Endodermal cell (in vitro differentiated cells): ENCODE data around the gene PLEKHA8. TPM values are rescaled to one million over a fixed set of nuclear protein-coding genes. Genes with fewer than 3 reads are reported as not detected.
"Not testable (repeated sequence)": the region's sequence is repeated elsewhere in the genome, so short reads cannot be mapped to it uniquely, and the experiment has no call there.

Experiments
- DNase-seq: peaks from one replicate; pipeline ENCODE4 v3.0.0-alpha.2; 2017
- H3K27ac ChIP-seq: 2 replicates; pipeline ENCODE4 v1.5.1; 2013; ENCODE audit warnings: mild to moderate bottlenecking, low read depth, low read length, moderate library complexity
- H3K27me3 ChIP-seq: 2 replicates; pipeline ENCODE4 v1.6.1; 2013; ENCODE audit warnings: mild to moderate bottlenecking, low read length, moderate library complexity; ENCODE audit not compliant: insufficient read depth, control insufficient read depth, poor library complexity, severe bottlenecking
- H3K36me3 ChIP-seq: 2 replicates; pipeline ENCODE4 v1.7.0; 2013; ENCODE audit warnings: mild to moderate bottlenecking, low read length, moderate library complexity; ENCODE audit not compliant: control insufficient read depth, insufficient read depth
- H3K4me1 ChIP-seq: one replicate; pipeline ENCODE4 v1.7.0; 2013; ENCODE audit warnings: low read length; ENCODE audit not compliant: control insufficient read depth, insufficient read depth
- H3K4me3 ChIP-seq: 2 replicates; pipeline ENCODE4 v1.5.1; 2013; ENCODE audit warnings: mild to moderate bottlenecking, low read length, moderate library complexity
- H3K9ac ChIP-seq: 2 replicates; pipeline ENCODE4 v1.6.1; 2013; ENCODE audit warnings: mild to moderate bottlenecking, low read length, moderate library complexity; ENCODE audit not compliant: poor library complexity, severe bottlenecking; ENCODE audit errors: extremely low read depth
- H3K9me3 ChIP-seq: 2 replicates; pipeline ENCODE4 v1.6.1; 2013; ENCODE audit warnings: mild to moderate bottlenecking, low read length, moderate library complexity; ENCODE audit not compliant: control insufficient read depth
- H3K27ac Mint-ChIP-seq: 2 replicates; pipeline ENCODE4 v1.8.0; 2020; ENCODE audit warnings: mixed read lengths
- H3K27me3 Mint-ChIP-seq: 2 replicates; pipeline ENCODE4 v1.8.0; 2021; ENCODE audit warnings: mild to moderate bottlenecking, mixed read lengths; ENCODE audit not compliant: insufficient read depth
- H3K36me3 Mint-ChIP-seq: 2 replicates; pipeline ENCODE4 v1.8.0; 2020; ENCODE audit warnings: low read depth, mixed read lengths
- H3K4me1 Mint-ChIP-seq: 2 replicates; pipeline ENCODE4 v1.8.0; 2020; ENCODE audit warnings: mixed read lengths
- H3K4me3 Mint-ChIP-seq: 2 replicates; pipeline ENCODE4 v1.8.0; 2020; ENCODE audit warnings: mild to moderate bottlenecking, moderate library complexity, mixed read lengths
- H3K9me3 Mint-ChIP-seq: 2 replicates; pipeline ENCODE4 v1.8.0; 2020; ENCODE audit warnings: mild to moderate bottlenecking, mixed read lengths
- WGBS, 2 experiments: methylation state at CpG; one replicate each; pipeline versions ENCODE4 v1.1.5 to v1.1.7; 2013; ENCODE audit warnings: missing lambda C conversion rate in 2 of 2, mixed read lengths in 1 of 2; ENCODE audit not compliant: insufficient coverage in 1 of 2, insufficient read length in 1 of 2; 5-methylcytosine and 5-hydroxymethylcytosine counted together
- total RNA-seq, 2 donors: library from RNA; stranded (reverse); fragmentation: NEBNext Ultra II Directional in 1 of 2; extraction: Animal tissue kit (Norgen Biotek cat#: 25700) in 1 of 2; gene quantifications; 2 replicates in 1 of 2; 3 replicates in 1 of 2; pipeline ENCODE4 v1.2.1, GENCODE V29; 2021
- TF ChIP-seq, protein P1 (sequence below): fragments of 200-600 bp; sonication (generic); conservative IDR thresholded peaks from 2 replicates; pipeline ENCODE4 v1.5.0; 2021; ENCODE audit warnings: antibody characterized with exemption, mild to moderate bottlenecking

The PLEKHA8 gene
- total RNA-seq, 2 donors from 2014 or later: 37.7 to 42.2 TPM

GRCh38 chr7:30091491-30091912 lies 63.3 kb downstream of the PLEKHA8 start:
- H3K27ac Mint-ChIP-seq: no peak overlapping the region

DNA sequence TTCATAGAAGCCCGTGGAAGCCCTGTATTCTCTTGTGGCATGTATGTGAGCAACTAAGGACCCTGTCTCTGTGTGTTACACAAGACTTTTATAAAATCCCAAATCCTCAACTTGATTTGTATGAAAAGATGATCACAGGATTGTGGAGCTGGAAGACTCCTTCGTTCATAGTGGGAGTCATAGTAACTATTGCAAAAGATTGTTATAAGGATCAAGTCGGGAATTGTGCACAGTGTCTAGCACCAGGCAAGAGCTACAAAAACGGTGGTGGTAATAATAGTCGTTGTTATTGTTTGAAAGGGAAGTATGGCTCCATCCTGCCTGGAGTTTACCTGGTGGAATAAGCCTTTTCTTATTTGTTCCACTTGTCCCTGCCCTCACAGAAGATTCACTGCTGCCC lies 63.8 kb downstream of the PLEKHA8 start:
- Histone ChIP-seq H3K4me3 (no peak overlapping the region), H3K27ac (no peak overlapping the region), H3K9me3 (no peaks in the 10 kb centered on the region), H3K36me3 (peaks cover 10% of the 10 kb centered on the region), H3K9ac (no peak overlapping the region), H3K4me1 (no peaks in the 10 kb centered on the region), H3K27me3 (no peaks in the 10 kb centered on the region)
- no peak for DNase-seq
- TF ChIP-seq, protein P1, sequence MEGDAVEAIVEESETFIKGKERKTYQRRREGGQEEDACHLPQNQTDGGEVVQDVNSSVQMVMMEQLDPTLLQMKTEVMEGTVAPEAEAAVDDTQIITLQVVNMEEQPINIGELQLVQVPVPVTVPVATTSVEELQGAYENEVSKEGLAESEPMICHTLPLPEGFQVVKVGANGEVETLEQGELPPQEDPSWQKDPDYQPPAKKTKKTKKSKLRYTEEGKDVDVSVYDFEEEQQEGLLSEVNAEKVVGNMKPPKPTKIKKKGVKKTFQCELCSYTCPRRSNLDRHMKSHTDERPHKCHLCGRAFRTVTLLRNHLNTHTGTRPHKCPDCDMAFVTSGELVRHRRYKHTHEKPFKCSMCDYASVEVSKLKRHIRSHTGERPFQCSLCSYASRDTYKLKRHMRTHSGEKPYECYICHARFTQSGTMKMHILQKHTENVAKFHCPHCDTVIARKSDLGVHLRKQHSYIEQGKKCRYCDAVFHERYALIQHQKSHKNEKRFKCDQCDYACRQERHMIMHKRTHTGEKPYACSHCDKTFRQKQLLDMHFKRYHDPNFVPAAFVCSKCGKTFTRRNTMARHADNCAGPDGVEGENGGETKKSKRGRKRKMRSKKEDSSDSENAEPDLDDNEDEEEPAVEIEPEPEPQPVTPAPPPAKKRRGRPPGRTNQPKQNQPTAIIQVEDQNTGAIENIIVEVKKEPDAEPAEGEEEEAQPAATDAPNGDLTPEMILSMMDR: no peak
- H3K27me3 Mint-ChIP-seq: no peaks in the 10 kb centered on the region
- H3K9me3 Mint-ChIP-seq: peaks cover 25% of the 10 kb centered on the region
- peaks cover 26% of the 10 kb centered on the region for H3K36me3 Mint-ChIP-seq
- H3K4me3 Mint-ChIP-seq: no peak overlapping the region
- H3K27ac Mint-ChIP-seq: no peak overlapping the region
- no peaks in the 10 kb centered on the region for H3K4me1 Mint-ChIP-seq
- WGBS, 2 experiments: 92 to 100% methylated on average over 3 to 5 of the region's 5 CpGs

More at GRCh38 chr7:30091491-30091912, 63.3 kb downstream of the PLEKHA8 start:
- H3K36me3 ChIP-seq: peaks cover 10% of the 10 kb centered on the region
- TF ChIP-seq, protein P1: no peak
- Mint-ChIP-seq H3K4me1 (no peaks in the 10 kb centered on the region), H3K36me3 (peaks cover 23% of the 10 kb centered on the region), H3K9me3 (peaks cover 20% of the 10 kb centered on the region), H3K4me3 (no peak overlapping the region), H3K27me3 (no peaks in the 10 kb centered on the region)
- H3K27ac ChIP-seq: no peak overlapping the region
- WGBS, 2 experiments: 69 to 82% methylated on average over 1 to 2 of the region's 2 CpGs
- H3K4me1 ChIP-seq: no peaks in the 10 kb centered on the region
- no peaks in the 10 kb centered on the region for H3K27me3 ChIP-seq
- DNase-seq: no peak
- H3K9me3 ChIP-seq: no peaks in the 10 kb centered on the region
- no peak overlapping the region for H3K4me3 ChIP-seq
- no peak overlapping the region for H3K9ac ChIP-seq

DNA sequence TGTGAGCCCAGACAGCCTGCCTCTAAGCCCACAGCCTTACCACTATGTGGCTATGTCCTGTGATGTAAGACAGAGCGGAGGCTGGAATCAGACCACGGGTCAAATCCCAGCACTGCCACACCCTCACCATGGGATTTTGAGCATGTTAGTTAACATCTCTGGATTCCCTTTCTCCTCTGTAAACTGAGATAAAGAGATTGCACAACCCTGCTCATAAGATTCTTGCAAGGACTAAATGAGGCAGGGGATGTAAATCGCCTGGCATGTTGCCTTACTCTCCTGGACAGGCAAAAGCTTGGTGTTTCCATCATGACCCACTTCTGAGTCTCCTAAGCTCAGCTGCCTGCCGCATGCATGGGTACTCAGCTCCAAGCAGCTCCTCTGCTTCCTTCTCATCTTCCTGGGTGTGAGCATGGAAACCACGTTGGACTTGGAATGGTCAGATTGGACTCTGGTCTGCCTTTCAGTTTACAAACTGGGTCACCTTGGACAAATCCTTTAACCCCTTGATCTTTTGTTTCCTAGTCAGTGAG lies 65.3 kb downstream of the PLEKHA8 start:
- Histone ChIP-seq H3K9me3 (peaks cover 7% of the 10 kb centered on the region), H3K9ac (no peak overlapping the region), H3K36me3 (peaks cover 10% of the 10 kb centered on the region), H3K4me3 (no peak overlapping the region), H3K27ac (no peak overlapping the region), H3K27me3 (no peaks in the 10 kb centered on the region), H3K4me1 (no peaks in the 10 kb centered on the region)
- no peak for DNase-seq
- TF ChIP-seq, protein P1: no peak
- Mint-ChIP-seq H3K4me3 (no peak overlapping the region), H3K27ac (no peak overlapping the region), H3K27me3 (no peaks in the 10 kb centered on the region), H3K36me3 (peaks cover 37% of the 10 kb centered on the region), H3K4me1 (no peaks in the 10 kb centered on the region), H3K9me3 (peaks cover 40% of the 10 kb centered on the region)
- 93 to 100% methylated on average over 3 to 5 of the region's 5 CpGs for WGBS, 2 experiments

DNA sequence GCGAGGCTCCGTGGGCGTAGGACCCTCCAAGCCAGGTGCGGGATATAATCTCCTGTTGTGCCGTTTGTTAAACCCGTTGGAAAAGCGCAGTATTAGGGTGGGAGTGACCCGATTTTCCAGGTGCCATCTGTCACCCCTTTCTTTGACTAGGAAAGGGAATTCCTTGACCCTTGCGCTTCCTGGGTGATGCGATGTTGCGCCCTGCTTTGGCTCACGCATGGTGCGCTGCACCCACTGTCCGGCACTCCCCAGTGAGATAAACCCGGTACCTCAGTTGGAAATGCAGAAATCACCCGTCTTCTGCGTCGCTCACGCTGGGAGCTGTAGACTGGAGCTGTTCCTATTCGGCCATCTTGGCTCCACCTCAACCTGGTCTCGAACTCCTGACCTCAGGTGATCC lies 70.4 kb downstream of the PLEKHA8 start:
- H3K27me3 Mint-ChIP-seq, H3K9ac ChIP-seq, H3K4me3 ChIP-seq, H3K4me1 Mint-ChIP-seq, H3K4me1 ChIP-seq, H3K4me3 Mint-ChIP-seq, H3K27ac Mint-ChIP-seq, H3K27me3 ChIP-seq, DNase-seq, H3K27ac ChIP-seq: not testable (repeated sequence)
- WGBS, 2 experiments: 94 to 95% methylated on average over 11 to 21 of the region's 21 CpGs
- Mint-ChIP-seq H3K36me3 (peaks cover 57% of the 10 kb centered on the region), H3K9me3 (peaks cover 66% of the 10 kb centered on the region)
- peaks cover 47% of the 10 kb centered on the region for H3K9me3 ChIP-seq
- peaks cover 21% of the 10 kb centered on the region for H3K36me3 ChIP-seq
